ENCODE data around the gene GABRB1. TPM values are rescaled to one million over a fixed set of nuclear protein-coding genes. Genes with fewer than 3 reads are reported as not detected.

The GABRB1 gene
- total and polyA plus RNA-seq, 2 of the 8 experiments (the other 6 are each of a cell fraction or from before 2014, with no cell fraction given): 0.22 to 0.38 TPM

- Histone ChIP-seq H2BK15ac (ENCODE audit: low read length) (no peak overlapping the region), H2AFZ (ENCODE audit: low read length) (no peak overlapping the region), H3K18ac (ENCODE audit: extremely low read depth, low read length) (no peak overlapping the region), H2BK12ac (ENCODE audit: low read depth, low read length) (no peak overlapping the region), H3K27ac (ENCODE audit: low read depth, low read length) (no peak overlapping the region), H4K5ac (ENCODE audit: insufficient read length, low read depth, low read length) (no peak overlapping the region), H2AK5ac (ENCODE audit: low read depth, low read length) (no peak overlapping the region), H2BK5ac (ENCODE audit: low read depth, low read length) (no peak overlapping the region), H3K79me2 (ENCODE audit: control insufficient read depth in 1 of 2, insufficient read depth in 2 of 2, low read length in 2 of 2) (no peaks in the 10 kb centered on the region), H3K4me3 (ENCODE audit: extremely low read depth in 1 of 4, insufficient read depth in 2 of 4, low read depth in 3 of 4, low read length in 4 of 4) (no peak overlapping the region), H3K79me1 (ENCODE audit: low read depth, low read length) (no peaks in the 10 kb centered on the region), H2BK120ac (replicated peaks; ENCODE audit: low read depth, low read length) (no peak overlapping the region), H3K56ac (replicated peaks; ENCODE audit: insufficient read length, low read depth, low read length) (no peak overlapping the region), H3K23me2 (ENCODE audit: low read depth, low read length) (no peaks in the 10 kb centered on the region), H4K91ac (replicated peaks; ENCODE audit: insufficient read length, low read length) (no peak overlapping the region), H3K4ac (replicated peaks; ENCODE audit: insufficient read length, low read depth, low read length) (no peak overlapping the region), H3K4me1 (replicated peaks in 1 of 4; ENCODE audit: control insufficient read depth in 3 of 4, insufficient read depth in 4 of 4, low read length in 3 of 4) (no peaks in the 10 kb centered on the region), H4K8ac (ENCODE audit: extremely low read depth, insufficient read depth, low read length) (no peak overlapping the region), H3K9me3 (ENCODE audit: insufficient read depth in 2 of 2, low read depth in 1 of 2, low read length in 1 of 2) (no peaks in the 10 kb centered on the region), H3K36me3 (ENCODE audit: control insufficient read depth in 2 of 4, insufficient read depth in 4 of 4, low read length in 3 of 4) (no peaks in the 10 kb centered on the region), H3K23ac (ENCODE audit: insufficient read length) (no peak overlapping the region), H4K20me1 (replicated peaks in 1 of 2; ENCODE audit: control insufficient read depth in 1 of 2, insufficient read depth in 2 of 2, low read length in 2 of 2) (no peaks in the 10 kb centered on the region), H3K9ac (replicated peaks in 1 of 4; ENCODE audit: extremely low read depth in 1 of 4, low read depth in 3 of 4, low read length in 3 of 4) (no peak overlapping the region), H2BK20ac (ENCODE audit: low read length) (no peak overlapping the region), H3K14ac (ENCODE audit: insufficient read length) (no peak overlapping the region), H3K4me2 (ENCODE audit: insufficient read depth in 1 of 2, low read depth in 2 of 2, low read length in 2 of 2) (no peak overlapping the region), H3K27me3 (replicated peaks in 1 of 4; ENCODE audit: control insufficient read depth in 3 of 4, extremely low read depth in 1 of 4, insufficient read depth in 3 of 4, low read length in 3 of 4) (no peaks in the 10 kb centered on the region)
- DNase-seq (ENCODE audit: low read depth in 1 of 2, low spot score in 2 of 2): no peak
- 91% methylated on average over 4 of the region's 4 CpGs; no CpG with 5 or more reads in 1 of the 2 experiments for WGBS, 2 experiments (ENCODE audit: extremely low coverage in 1 of 2, insufficient coverage in 1 of 2, insufficient read length in 1 of 2, insufficient replicate concordance in 2 of 2, low coverage in 1 of 2, low lambda C conversion rate in 2 of 2, missing lambda C conversion rate in 1 of 2)
- POLR2A ChIA-PET (ENCODE audit: partially characterized antibody): no interaction called here
- CTCF ChIA-PET (ENCODE audit: partially characterized antibody): interaction anchor here (0.6 kb wide), 1 partner anchor 21 kb away, joined by 4 read pairs; no protein-coding TSS in a partner anchor
- TF ChIP-seq SRF (IDR thresholded peaks at IDR 0.05; ENCODE audit: low read depth, low read length) (no peak), EZH2 (IDR thresholded peaks at IDR 0.05; ENCODE audit: low read depth, low read length, severe bottlenecking) (no peak)
- FAIRE-seq: no peak
Observed at GRCh38 chr4:47060561-47060960, 29.2 kb downstream of the GABRB1 start.

Measured in H1 (cell line).